ENCODE measurements around the gene GBP5.

- TF ChIP-seq CTCF (conservative IDR thresholded peaks at IDR 0.05; ENCODE audit: low read depth, low read length) (no peak), MAFK (IDR thresholded peaks at IDR 0.05; ENCODE audit: low read depth, low read length) (no peak)
Observed at GRCh38 chr1:89288051-89288340, 15.3 kb upstream of the GBP5 start.

Data from IMR-90 (cell line).